ENCODE measurements around the gene SPIN2A.

GRCh38 chrX:57119416-57119815 is 17.8 kb downstream of the SPIN2A start:
- TF ChIP-seq, protein P1, sequence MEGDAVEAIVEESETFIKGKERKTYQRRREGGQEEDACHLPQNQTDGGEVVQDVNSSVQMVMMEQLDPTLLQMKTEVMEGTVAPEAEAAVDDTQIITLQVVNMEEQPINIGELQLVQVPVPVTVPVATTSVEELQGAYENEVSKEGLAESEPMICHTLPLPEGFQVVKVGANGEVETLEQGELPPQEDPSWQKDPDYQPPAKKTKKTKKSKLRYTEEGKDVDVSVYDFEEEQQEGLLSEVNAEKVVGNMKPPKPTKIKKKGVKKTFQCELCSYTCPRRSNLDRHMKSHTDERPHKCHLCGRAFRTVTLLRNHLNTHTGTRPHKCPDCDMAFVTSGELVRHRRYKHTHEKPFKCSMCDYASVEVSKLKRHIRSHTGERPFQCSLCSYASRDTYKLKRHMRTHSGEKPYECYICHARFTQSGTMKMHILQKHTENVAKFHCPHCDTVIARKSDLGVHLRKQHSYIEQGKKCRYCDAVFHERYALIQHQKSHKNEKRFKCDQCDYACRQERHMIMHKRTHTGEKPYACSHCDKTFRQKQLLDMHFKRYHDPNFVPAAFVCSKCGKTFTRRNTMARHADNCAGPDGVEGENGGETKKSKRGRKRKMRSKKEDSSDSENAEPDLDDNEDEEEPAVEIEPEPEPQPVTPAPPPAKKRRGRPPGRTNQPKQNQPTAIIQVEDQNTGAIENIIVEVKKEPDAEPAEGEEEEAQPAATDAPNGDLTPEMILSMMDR (IDR thresholded peaks at IDR 0.05 in 8 of 11, conservative IDR thresholded peaks at IDR 0.05 in 3 of 11) = no peak
- no peak for TF ChIP-seq POLR2A (IDR thresholded peaks at IDR 0.05)
